Cardiac septum (tissue), 1 donor: ENCODE results near the gene LCN6. TPM values are rescaled to one million over a fixed set of nuclear protein-coding genes. Genes with fewer than 3 reads are reported as not detected.

Experiments used
- DNase-seq: peaks from one replicate; pipeline ENCODE4 v3.0.0-alpha.2; 2020; ENCODE audit warnings: low spot score
- intact Hi-C: fragments of 100-400 bp; cut with DNase I; formaldehyde crosslinking; loops from one replicate; pipeline ENCODE4 v1.14.0; 2022
- total RNA-seq: library from RNA; stranded (reverse); fragmentation: NEBNext Ultra II Directional; extraction: Animal tissue kit (Norgen Biotek cat#: 25700); gene quantifications from one replicate; pipeline ENCODE4 v1.2.1, GENCODE V29; 2021
- donor health status: DM: no; HTN: no; CAD: no.

LCN6 gene
- total RNA-seq, 1 donor from 2014 or later: 4.5 TPM

DNA sequence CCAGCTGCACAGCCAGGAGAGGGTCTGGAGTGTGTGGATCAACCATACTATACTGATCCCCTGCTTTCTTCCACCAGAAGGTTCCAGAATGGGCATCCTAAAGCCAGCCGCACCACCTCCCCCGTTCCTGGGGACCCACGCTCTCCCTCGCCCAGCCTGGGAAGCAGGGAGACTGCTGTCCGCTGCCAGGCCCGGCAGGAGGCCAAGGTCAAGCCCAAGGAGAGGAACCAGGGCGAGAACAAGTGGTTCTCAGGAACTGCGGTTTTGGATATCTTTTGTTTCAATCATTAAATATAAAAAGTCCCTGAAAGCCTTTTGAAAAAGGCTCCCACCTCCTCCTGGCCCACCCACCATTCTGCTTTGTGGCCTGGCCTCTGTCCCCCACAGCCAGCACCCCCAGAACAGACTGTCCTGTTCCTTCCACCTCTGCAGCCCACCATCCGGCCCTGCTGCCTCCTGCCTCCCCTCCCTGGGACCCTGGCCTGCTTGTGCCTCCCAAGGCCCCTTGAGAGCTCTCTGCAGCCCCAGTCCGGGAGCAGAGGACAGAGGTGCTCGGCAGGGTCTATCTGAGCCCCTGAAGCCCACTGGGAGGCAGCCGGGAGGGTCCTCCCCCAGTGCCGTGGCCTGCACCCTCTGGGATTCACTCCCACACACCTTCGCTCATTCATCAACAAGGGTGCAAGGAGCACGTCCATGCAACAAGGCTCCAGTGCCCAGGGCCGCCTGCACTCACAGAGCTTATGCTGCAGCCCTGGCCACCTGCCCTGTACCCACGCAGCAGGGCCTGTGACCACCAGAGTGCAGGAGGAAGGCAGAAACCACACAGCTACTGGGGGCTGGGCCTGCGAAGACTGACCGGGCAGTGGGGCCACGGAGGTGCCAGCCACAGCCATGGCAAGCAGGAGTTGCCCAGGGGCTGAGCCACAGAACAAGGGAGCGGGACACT is 614 bp upstream of the LCN6 start:
- no peak for DNase-seq
- intact Hi-C loops: no loop called here

DNA sequence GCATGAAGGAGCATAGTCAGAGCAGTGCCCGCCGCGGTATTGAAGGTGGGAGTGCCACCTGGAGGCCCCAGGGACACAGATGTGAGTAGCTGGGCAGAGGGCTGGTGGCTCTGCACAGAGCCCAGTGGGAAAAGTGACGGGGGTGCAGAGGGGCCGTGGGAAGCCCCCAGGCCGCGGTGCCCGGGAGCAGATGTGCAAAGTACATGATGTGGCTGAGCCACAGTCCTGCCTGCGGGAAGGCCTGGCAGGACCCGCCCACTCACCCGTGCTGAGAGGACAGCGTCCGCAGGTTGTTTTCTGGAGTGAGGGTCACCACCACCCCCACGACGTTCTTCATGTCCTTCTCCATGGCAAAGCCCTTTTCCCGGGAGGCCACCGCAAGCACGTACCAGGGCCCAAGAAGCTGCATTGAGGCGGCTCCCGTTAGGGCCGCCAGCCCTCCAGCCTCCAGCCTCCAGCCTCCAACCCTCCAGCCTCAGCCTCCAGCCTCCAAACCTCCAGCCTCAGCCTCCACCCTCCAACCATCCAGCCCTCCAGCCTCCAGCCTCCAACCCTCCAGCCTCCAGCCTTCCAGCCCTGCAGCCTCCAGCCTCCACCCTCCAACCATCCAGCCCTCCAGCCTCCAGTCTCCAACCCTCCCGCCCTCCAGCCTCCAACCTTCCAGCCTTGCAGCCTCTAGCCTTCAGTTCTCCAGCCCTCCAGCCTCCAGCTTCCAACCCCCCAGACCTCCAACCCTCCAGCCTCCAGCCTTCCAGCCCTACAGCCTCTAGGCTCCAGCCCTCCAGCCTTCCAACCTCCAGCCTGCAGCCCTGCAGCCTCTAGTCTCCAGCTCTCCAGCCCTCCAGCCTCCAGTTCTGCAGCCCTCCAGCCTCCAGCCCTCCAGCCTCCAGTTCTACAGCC is 914 bp downstream of the LCN6 start:
- intact Hi-C loops: no loop called here
- no peak for DNase-seq

DNA sequence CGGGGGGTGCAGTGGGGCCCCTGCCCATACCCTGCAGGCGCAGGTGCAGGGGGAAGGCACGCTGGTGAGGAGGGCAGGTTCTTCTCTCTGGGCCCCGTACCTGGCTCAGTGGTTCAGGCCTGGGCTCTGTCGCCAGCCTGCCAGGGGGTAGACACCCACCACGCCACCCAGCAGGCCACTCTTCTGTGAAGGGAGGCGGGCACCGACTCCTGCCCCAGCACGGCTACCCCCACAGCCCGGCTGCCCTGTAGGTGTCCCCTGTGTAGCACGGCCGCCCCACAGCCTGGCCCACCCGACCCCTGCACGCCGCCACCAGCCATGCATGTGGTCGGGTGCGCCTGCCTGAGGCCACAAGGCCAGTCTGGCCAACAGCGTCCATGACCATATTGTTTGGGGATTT is 1.7 kb downstream of the LCN6 start:
- no peak for DNase-seq
- intact Hi-C loops: no loop called here

DNA sequence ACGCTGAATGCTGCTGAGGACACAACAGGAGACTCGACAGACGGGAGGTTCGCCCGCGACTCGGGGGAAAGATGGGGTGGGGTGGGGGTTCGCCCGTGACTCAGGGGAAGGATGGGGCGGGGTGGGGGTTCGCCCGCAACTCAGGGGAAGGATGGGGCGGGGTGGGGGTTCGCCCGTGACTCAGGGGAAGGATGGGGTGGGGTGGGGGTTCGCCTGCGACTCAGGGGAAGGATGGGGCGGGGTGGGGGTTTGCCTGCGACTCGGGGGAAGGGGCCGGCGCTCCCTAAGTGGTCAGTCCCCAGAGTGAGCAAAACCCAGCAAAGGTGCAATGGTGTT is 2.2 kb downstream of the LCN6 start:
- no peak for DNase-seq
- intact Hi-C loops: no loop called here

DNA sequence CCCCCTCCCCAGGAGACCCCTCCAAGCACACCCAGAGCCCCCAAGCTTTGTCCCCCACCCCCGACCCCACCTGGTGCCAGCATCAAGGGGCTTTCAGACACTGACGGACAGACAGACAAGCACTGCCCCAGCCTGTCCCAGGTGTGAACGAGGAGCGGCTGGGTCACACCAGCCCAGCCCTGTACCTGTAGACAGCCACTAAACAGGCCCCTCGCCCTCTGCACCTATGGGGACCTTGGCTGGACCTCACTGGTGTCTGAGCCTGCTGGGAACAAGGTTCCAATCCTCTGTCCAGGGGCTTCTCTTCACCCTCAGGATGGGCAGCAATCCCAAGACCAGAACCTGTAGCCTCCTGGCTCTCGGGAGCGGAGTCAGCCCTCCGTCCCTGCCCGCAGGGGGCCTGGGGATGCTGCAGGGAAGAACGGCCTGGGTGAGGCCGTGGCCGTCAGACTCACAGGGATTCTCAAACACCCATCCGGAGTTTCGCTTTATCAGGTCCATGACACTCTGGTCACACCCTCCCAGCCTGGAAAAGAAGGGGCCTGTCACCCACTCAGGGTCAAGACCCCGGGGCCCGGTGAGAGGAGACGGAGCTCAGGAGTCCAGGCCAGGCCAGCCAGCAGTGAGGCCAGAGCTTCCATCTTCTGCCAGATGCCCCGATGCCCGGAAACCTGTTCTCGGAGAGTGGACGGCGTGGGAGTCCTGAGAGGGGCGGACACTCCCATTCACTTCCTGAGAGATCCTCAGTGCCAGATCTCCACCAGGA is 2.8 kb downstream of the LCN6 start:
- intact Hi-C loops: no loop called here
- no peak for DNase-seq

DNA sequence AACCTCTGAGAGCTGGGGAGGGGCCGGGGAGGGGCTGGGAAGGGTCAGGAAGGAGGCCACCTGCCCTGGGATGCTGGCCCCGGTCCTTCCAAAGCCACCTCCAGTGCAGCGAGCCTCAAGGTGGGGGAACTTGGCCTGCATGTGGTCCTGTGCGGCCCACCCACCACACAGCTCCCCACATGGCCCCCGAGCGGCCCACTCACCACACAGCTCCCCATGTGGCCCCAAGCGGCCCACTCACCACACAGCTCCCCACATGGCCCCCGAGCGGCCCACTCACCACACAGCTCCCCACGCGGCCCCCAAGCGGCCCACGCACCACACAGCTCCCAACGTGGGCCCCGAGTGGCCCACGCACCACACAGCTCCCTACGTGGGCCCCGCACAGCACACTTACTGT is 3.6 kb downstream of the LCN6 start:
- intact Hi-C loops: no loop called here
- DNase-seq: no peak

DNA sequence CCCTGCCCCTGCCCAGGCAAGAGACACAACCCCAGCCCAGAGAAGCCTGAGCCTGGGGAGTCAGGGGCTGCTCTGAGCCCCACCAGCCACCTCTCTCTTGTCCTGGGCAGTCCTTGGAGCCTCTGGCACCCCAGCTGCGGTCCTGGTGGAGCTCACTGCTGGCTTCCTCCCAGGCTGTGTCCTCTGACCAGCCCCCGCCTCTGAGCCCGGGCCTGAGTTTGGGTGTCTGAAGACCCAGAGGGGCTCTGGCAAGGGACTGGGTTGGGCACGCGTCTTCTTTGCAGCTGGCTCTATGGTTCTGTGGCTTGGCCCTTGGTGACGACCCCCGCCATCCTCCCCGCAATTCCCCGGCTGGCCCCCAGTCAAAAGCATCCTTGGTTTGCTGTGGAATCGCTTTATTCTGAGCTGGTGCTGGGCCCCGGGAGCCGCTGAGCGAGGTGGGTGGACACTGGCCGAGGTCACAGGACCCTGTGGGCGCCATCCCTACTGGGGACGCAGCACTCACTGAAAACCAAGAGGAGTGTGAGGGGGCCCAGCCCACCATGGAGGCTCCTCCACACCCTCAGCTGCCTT is 4.6 kb downstream of the LCN6 start:
- intact Hi-C loops: no loop called here
- no peak for DNase-seq

DNA sequence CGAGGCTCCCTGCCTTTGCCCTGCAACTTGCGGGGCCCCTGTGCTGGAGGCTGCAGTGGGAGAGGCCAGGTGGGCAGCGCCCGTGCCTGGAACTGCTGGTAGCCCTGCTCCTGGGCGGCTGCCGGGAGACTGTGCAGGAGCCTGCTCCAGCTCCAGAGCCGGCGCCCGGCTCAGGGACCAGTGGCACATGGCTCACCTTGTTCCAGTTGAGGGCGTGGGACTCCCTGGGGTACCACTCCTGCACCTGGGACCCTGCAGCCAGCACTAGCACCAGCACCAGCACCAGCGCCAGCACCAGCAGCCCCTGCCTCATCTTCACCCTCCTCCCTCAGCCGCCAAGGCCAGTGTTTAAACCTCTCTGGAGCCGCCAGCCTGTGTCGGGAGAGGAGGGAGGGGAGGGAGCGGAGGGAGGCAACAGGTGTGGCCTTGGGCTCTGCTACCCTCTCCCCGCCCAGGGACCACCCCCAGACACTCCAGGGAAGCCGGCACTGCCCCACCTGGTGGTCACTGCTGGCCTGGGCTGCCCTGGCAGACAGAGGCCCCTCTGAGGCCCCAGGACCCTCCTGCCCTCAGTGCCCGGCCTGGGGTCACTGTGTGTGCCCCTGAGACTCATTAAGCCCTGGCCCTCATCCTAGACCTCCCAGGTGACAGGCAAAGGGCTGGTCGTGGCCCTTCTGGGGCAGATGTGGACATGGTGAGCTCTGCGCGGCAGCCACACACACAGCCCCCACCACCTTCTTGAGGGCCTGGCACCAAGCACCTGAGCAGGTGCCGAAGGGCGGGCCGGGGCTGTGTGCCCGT is 5.5 kb downstream of the LCN6 start, which contains the start of gene LCN10:
LCN10 (minus strand) TSS at position 350 of the 801 bp plus-strand sequence; CDS start at position 313, 37 bp downstream.
- no peak for DNase-seq

DNA sequence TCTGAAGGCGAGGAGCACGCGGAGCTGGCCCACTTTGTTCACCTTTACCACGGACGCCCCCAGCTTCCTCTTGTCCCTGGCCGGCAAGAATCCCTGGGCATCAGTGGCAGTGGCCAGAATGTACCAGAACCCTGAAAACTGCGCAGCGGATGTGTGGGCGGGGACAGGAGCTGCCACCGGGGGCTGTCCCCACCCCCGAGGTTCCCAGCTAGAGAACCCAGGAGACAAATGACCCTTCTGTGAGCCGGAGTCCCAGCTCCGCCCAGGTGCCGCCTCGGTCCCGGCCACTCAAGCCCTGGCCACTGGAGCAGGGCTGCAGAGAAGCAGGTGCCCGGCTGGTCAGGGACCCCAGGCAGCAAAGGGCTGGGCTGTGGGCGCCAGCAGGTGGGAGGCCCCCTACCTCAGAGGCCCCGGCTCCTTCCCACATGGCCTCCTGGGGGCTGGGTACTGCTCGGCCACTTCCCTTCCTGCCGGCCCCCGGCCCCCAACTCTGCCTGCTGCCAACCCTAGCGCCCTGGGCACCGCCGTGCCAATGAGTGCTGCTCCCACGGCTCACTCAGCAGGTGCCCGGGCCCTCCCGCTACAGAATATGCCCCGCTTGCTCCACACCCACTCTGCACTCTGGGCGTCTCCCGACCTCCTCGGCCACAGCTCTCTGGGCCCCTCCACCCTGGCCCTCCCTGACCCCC is 6.3 kb downstream of the LCN6 start:
- no peak for DNase-seq

More for the DNA sequence above, 5.5 kb downstream of the LCN6 start, which contains the start of gene LCN10:
- intact Hi-C loops: no loop called here

DNA sequence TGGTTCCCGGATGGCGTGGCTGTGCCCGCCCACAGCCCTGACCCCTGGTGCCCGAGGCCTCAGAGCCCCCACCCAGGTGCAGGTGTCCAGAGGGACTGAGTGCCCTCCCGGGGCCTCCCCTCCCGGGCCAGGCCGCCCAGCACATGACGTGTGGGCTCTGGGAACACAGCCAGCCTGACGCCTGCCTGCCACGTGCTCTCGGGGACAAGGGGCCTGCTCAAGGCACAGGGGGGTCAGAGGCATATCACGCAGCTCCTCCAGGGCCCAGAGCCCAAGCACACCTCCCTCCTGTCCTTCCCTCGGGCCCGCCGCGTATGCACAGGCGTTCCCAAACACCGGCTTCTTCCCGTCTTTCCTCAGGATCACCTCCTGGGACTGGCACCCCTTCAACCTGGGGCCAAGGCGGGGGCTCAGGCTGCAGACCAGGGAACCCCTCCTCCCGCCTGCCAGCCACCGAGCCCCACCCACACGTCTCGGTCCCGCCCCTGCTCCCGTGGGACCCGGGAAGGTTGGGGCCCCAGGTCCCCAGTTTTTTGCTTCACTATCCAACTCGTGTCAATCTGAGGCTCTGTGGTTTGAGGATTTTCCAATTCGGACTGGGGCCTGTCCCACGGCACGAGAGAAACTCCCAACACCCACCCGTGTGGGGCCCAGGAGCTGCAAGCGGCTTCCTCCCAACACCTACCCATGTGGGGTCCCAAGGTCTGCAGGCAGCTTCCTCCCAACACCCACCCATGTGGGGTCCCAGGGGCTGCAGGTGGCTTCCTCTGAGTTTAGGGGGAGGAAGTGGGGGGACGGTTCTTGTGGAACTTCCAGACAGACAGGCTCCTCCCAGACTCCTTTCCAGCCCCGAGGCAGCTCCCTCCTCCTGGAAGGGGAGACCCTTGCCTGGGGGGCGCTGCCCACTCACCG is 7.1 kb downstream of the LCN6 start:
- DNase-seq: no peak
- intact Hi-C loops: no loop called here

More for the DNA sequence above, 6.3 kb downstream of the LCN6 start:
- intact Hi-C loops: no loop called here

DNA sequence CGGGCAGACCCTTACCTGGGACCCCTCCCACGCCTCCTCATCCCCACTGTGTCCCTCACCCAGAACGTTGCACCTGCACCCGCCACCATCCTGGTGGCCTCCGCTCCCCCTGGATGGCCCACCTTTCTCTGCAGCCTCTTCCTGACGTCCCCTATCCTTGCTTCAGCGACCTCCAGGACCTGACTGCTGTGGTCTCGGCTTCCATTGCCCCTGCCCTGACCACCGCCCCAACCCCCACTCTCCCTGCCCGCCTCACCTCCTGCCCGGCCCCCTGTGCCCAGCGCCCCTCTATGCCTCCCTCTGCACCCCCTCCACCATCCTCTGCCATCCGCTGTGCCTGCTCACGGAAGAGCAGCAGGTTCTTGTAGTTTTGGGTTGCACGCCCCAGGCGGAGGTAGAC is 7.8 kb downstream of the LCN6 start:
- DNase-seq: no peak
- intact Hi-C loops: no loop called here

DNA sequence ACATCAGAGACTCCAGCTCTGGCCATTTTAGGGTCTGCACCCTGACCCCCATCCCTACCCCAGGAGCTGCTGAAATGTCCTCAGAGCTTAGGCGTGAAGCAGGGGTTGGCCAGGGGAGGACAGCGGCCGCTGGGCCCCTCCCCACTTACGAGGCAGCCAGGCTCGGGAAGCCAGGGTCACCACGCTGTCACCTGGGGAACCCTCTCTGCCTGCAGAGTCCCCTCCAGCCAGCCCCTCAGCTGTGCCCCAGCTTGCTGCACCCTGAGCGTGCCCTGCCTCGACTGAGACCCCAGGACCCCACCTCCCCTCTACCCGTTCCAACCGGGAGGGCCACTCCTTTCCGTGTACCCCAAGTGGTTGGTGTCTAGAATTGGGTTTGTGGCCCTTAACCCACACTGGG is 8.3 kb downstream of the LCN6 start:
- no peak for DNase-seq
- intact Hi-C loops: no loop called here

DNA sequence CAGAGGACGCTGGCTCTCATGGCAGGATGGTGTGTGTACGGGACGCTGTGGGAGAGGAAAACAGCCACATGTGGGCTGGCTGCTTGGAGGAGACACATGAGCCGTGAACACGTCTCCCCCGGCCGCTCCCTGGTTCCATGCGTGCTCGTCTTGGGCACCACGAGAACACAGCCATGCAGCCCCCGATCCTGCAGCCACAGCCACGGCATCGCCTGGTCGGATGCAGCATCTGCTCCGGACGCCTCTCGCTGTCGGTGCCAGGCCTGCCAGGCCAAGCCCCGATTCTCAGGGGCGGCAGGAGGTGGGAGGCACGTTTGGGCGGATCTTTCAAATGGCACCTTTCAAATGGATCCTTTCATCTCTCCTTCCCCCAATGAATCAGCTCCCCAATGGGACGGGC is 8.8 kb downstream of the LCN6 start:
- no peak for DNase-seq

DNA sequence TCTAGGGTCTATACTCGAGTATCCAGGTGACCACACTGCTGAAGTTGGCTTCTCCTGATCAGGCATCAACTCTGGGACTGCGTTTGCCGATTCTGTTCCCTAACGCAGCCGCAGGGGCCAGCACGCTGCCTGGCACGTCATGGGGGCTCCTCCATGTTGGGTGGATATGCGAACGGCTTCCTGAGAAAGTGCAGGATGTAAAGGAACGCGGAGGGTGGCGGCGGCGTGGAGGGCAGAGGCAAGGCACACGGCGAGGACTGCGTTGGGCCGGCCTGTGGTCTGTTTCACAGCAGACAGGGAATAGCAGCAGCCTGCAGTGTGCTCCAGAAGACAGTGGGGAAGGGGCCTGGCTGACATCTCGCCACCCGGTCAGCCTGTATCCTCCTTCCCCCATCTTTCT is 9.4 kb downstream of the LCN6 start:
- no peak for DNase-seq
- intact Hi-C loops: no loop called here

More for the DNA sequence above, 8.8 kb downstream of the LCN6 start:
- intact Hi-C loops: no loop called here

DNA sequence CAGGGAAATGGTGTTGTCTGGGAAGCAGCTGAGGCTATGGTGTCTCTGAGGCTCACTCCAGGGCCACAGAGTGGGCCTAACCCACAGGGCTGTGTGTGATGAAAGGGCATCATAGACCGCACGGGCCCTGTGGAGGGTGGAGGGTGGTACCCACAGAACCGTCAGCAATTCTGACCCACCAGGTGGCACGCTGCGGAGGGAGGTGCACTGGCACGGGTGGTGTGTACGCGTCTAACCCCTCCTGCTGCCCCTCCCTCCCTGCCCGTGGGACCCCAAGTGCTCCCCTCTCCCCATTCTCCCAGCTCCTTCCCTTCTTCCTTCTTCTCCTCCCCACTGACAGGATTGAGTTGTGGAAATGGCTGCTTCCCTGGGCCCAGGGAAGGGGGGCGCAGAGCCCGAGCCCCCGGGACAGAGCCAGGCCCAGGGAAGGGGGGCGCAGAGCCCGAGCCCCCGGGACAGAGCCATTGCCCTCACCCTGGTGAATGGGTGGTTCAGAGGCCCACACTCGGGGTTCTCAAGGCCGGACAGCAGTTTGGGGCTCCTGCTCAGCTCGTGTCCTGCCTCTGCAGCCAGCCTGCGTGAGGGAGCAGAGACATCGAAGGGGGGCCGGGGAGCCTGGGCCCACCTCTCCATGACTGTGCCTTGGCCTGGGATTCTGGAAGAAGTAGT is 12.4 kb downstream of the LCN6 start:
- no peak for DNase-seq
- intact Hi-C loops: no loop called here

DNA sequence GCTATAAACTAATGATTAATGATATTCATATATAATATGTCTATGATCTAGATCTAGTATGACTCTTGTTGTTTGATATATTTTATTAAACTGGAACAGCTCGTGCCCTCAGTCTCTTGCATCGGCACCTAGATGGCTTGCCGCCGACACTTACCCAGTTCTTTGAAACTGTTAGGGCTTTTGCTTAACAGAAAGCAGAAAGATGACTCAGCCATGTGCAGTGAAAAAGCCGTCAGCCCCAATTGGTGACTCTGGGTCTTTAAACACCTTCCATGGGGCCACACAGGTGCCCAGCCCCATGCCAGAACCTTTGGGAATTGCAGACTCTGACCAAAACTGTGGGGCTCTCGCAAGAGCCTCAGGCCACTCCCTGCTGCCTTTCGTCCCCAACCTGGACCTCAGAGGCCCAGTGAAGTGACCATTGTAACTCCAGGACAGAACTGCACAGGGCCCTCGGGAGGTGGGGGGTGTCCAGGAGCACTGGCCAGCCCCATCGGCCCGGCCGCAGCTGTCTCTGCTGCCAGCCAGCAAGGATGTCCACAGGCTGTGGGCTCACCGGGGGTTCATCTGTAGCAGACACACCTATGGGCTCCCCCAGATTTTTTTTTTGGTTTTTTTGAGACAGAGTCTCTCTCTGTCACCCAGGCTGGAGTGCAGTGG is 13.4 kb downstream of the LCN6 start:
- intact Hi-C loops: no loop called here
- DNase-seq: no peak
